ENCODE measurements around the gene POM121L2. TPM values are rescaled to one million over a fixed set of nuclear protein-coding genes. Genes with fewer than 3 reads are reported as not detected.

POM121L2 gene
- total RNA-seq, 1 experiment from 2014 or later = not detected

- Histone ChIP-seq H3K27ac (ENCODE audit: low read depth, low read length) (no peak overlapping the region), H3K79me2 (ENCODE audit: insufficient read depth, low read length) (no peaks in the 10 kb centered on the region), H3K27me3 (ENCODE audit: insufficient read depth, low read length) (no peaks in the 10 kb centered on the region), H3K4me2 (ENCODE audit: low read length) (no peak overlapping the region), H3K4me3 (replicated peaks in 1 of 2; ENCODE audit: low read depth in 1 of 2, low read length in 2 of 2) (no peak overlapping the region), H4K20me1 (ENCODE audit: insufficient read depth) (no peaks in the 10 kb centered on the region), H3K4me1 (ENCODE audit: control insufficient read depth in 1 of 2, insufficient read depth in 2 of 2, low read length in 2 of 2) (no peaks in the 10 kb centered on the region), H3K9ac (ENCODE audit: low read length) (no peak overlapping the region), H3K9me2 (ENCODE audit: insufficient read depth) (no peaks in the 10 kb centered on the region), H3K36me3 (ENCODE audit: control insufficient read depth in 1 of 2, insufficient read depth in 2 of 2, low read length in 2 of 2) (no peaks in the 10 kb centered on the region), H3K9me3 (ENCODE audit: control insufficient read depth in 1 of 2, insufficient read depth in 1 of 2, low read depth in 1 of 2, low read length in 2 of 2) (no peaks in the 10 kb centered on the region), H2AFZ (ENCODE audit: low read depth, low read length, poor library complexity, severe bottlenecking) (no peak overlapping the region)
- RAD21 ChIA-PET (ENCODE audit: low non-redundant PET in 1 of 2, low total read pairs in 2 of 2, uncharacterized antibody in 2 of 2, unreplicated experiment in 2 of 2) = no interaction called here
- CTCF ChIA-PET = no interaction called here
- POLR2A ChIA-PET = interaction anchor here (0.9 kb wide), 1 partner anchor 9 kb away, joined by 4 read pairs; no protein-coding TSS in a partner anchor
- DNase-seq (ENCODE audit: low read depth, low spot score) (no peak), ATAC-seq (no peak)
- TF ChIP-seq ZFX (IDR thresholded peaks at IDR 0.05) (no peak), SIN3A (IDR thresholded peaks at IDR 0.05; ENCODE audit: low read depth) (no peak), CTCF (IDR thresholded peaks at IDR 0.05 in 2 of 3, conservative IDR thresholded peaks at IDR 0.05 in 1 of 3; ENCODE audit: borderline replicate concordance in 1 of 3, insufficient read depth in 1 of 3, low read depth in 2 of 3, low read length in 2 of 3) (no peak), RAD21 (IDR thresholded peaks at IDR 0.05; ENCODE audit: low read depth) (no peak), REST (IDR thresholded peaks at IDR 0.05; ENCODE audit: low read depth) (no peak), TCF7L2 (IDR thresholded peaks at IDR 0.05; ENCODE audit: borderline replicate concordance, extremely low read depth, insufficient read depth, insufficient read length) (no peak), ELF1 (IDR thresholded peaks at IDR 0.05; ENCODE audit: borderline replicate concordance, low read depth) (no peak), CEBPB (IDR thresholded peaks at IDR 0.05; ENCODE audit: low read depth) (no peak), CBX3 (IDR thresholded peaks at IDR 0.05; ENCODE audit: low read depth) (no peak), EGR1 (IDR thresholded peaks at IDR 0.05; ENCODE audit: low read depth) (no peak), ZNF274 (IDR thresholded peaks at IDR 0.05; ENCODE audit: low read depth, low read length) (no peak), ATF3 (IDR thresholded peaks at IDR 0.05) (no peak), SRF (IDR thresholded peaks at IDR 0.05; ENCODE audit: low read depth) (no peak), YY1 (IDR thresholded peaks at IDR 0.05; ENCODE audit: extremely low read depth, insufficient replicate concordance, low read depth, low read length) (no peak), SP1 (IDR thresholded peaks at IDR 0.05; ENCODE audit: low read depth) (no peak), POLR2A (IDR thresholded peaks at IDR 0.05; ENCODE audit: borderline replicate concordance, extremely low read depth, insufficient read depth, insufficient read length) (no peak)
- BruUV-seq (replicated peaks) = no TSS peak
- intact Hi-C loops (cut with micrococcal nuclease) = no loop called here
Observed at GRCh38 chr6:27260836-27261375, 51.2 kb downstream of the POM121L2 start.
